Left lung (tissue), 10 donors: Measurements from ENCODE around the gene ADAMTS2. TPM values are rescaled to one million over a fixed set of nuclear protein-coding genes. Genes with fewer than 3 reads are reported as not detected.

ENCODE experiments used
- ATAC-seq: fragments of 200-7000 bp; cut with Tn5 transposase; one replicate; pipeline ENCODE4 v1.9.1; 2020; ENCODE audit warnings: moderate library complexity
- DNase-seq, 4 donors: peaks; one replicate each; pipeline ENCODE4 v3.0.0-alpha.2; 2013 to 2020
- H3K27ac ChIP-seq, 2 donors: fragments of 200-600 bp; sonication (generic) in 1 of 2; one replicate each; pipeline versions ENCODE4 v1.5.0 to v1.8.0; 2020 to 2021
- H3K27me3 ChIP-seq, 2 donors: fragments of 200-600 bp; sonication (generic) in 1 of 2; one replicate each; pipeline versions ENCODE4 v1.5.0 to v1.8.0; 2020 to 2021
- H3K36me3 ChIP-seq, 2 donors: fragments of 200-600 bp; sonication (generic) in 1 of 2; one replicate each; pipeline versions ENCODE4 v1.5.0 to v1.8.0; 2020 to 2021
- H3K4me1 ChIP-seq, 2 donors: fragments of 200-600 bp; one replicate each; pipeline ENCODE4 v1.8.0; 2021
- H3K4me3 ChIP-seq, 2 donors: fragments of 200-600 bp; sonication (generic) in 1 of 2; one replicate each; pipeline versions ENCODE4 v1.5.0 to v1.8.0; 2020 to 2021; ENCODE audit warnings: mild to moderate bottlenecking in 1 of 2
- H3K9me3 ChIP-seq, 2 donors: fragments of 200-600 bp; sonication (generic) in 1 of 2; one replicate each; pipeline versions ENCODE4 v1.5.0 to v1.8.0; 2020 to 2021
- intact Hi-C, 2 donors: fragments of 100-400 bp; cut with DNase I; formaldehyde crosslinking; loops; one replicate each; pipeline versions ENCODE4 v1.11.2 to v1.14.2; 2022
- polyA plus RNA-seq, 6 donors: library from polyadenylated mRNA; unstranded; fragments of 120-200 nt; gene quantifications; one replicate each; pipeline ENCODE4 v1.2.1, GENCODE V29; 2013; ENCODE audit not compliant: insufficient read length in 6 of 6
- total RNA-seq, 2 donors: library from RNA; stranded (reverse); fragmentation: NEBNext Ultra II Directional; extraction: Animal tissue kit (Norgen Biotek cat#: 25700); gene quantifications; one replicate each; pipeline ENCODE4 v1.2.1, GENCODE V29; 2021
- TF ChIP-seq, protein P1 (sequence below), 2 donors: fragments of 200-600 bp; sonication (generic) in 1 of 2; IDR thresholded peaks; one replicate each; pipeline versions ENCODE4 v1.5.0 to v1.8.0; 2021; ENCODE audit warnings: antibody characterized with exemption in 2 of 2
- donor health status: DM: no; HTN: yes; CAD: no.
- donor health status: DM: no; HTN: no; CAD: no.

ADAMTS2 gene
- total and polyA plus RNA-seq, 8 donors = 27.5 to 68.2 (median 36.0) TPM

DNA sequence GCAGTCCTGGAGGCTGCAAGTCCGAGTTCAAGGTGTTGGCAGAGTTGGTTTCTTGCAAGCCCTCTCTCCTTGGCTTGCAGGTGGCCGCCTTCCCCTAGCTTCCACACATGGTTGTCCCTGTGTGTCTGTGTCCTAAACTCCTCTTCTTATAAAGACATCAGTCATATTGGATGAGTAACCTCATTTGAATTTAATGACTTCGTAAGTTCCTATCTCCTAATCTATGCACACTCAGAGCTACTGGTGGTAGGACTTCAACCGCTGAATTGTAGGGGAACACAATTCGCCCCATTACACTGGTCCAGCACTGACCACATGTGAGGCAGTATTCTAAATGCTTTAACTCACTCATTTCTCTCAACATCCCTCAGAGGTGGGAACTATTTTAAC lies 25.9 kb upstream of the ADAMTS2 start:
- Histone ChIP-seq H3K36me3 (no peaks in the 10 kb centered on the region), H3K9me3 (no peaks in the 10 kb centered on the region), H3K4me1 (no peaks in the 10 kb centered on the region), H3K27me3 (peaks cover 0 to 19% of the 10 kb centered on the region in 2 donors), H3K27ac (no peak overlapping the region), H3K4me3 (no peak overlapping the region)
- intact Hi-C loops = no loop called here
- DNase-seq (no peak), ATAC-seq (no peak)
- TF ChIP-seq, protein P1, sequence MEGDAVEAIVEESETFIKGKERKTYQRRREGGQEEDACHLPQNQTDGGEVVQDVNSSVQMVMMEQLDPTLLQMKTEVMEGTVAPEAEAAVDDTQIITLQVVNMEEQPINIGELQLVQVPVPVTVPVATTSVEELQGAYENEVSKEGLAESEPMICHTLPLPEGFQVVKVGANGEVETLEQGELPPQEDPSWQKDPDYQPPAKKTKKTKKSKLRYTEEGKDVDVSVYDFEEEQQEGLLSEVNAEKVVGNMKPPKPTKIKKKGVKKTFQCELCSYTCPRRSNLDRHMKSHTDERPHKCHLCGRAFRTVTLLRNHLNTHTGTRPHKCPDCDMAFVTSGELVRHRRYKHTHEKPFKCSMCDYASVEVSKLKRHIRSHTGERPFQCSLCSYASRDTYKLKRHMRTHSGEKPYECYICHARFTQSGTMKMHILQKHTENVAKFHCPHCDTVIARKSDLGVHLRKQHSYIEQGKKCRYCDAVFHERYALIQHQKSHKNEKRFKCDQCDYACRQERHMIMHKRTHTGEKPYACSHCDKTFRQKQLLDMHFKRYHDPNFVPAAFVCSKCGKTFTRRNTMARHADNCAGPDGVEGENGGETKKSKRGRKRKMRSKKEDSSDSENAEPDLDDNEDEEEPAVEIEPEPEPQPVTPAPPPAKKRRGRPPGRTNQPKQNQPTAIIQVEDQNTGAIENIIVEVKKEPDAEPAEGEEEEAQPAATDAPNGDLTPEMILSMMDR (IDR thresholded peaks at IDR 0.05) = no peak

DNA sequence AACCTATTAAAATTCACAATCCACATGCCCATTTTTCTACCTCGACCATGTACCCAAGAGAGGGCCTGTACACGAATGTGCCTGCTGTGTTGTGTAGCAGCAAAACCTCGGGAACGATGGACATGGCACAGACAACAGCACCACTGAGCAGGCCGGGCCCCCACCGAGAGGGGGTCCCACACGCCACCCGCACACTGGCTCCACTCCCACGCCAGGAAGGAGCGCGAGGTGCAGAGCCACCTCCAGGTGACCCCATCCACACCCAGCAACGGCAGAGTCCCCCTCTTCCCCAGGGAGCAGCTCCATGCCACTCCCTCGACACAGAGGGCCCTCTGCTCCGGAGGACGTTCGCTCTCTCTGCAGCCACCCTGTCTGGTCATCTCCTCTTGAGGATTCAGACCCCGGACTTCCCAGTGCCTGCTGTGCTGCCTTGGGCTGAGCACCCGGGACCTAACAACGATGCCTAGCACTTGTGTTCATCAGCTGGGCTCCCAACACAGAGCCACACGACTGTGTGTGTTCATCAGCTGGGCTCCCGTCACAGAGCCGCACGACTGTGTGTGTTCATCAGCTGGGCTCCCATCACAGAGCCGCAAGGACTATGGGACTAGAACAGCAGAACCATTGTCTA lies 25.3 kb upstream of the ADAMTS2 start:
- DNase-seq (peak in 1 of 4 donors; percentile 22), ATAC-seq (no peak)
- H3K36me3 ChIP-seq = no peaks in the 10 kb centered on the region
- no peak overlapping the region for H3K27ac ChIP-seq
- peaks cover 0 to 19% of the 10 kb centered on the region in 2 donors for H3K27me3 ChIP-seq
- H3K9me3 ChIP-seq = no peaks in the 10 kb centered on the region
- no peaks in the 10 kb centered on the region for H3K4me1 ChIP-seq
- H3K4me3 ChIP-seq = no peak overlapping the region
- TF ChIP-seq, protein P1 (IDR thresholded peaks at IDR 0.05) = no peak
- intact Hi-C loops = no loop called here

DNA sequence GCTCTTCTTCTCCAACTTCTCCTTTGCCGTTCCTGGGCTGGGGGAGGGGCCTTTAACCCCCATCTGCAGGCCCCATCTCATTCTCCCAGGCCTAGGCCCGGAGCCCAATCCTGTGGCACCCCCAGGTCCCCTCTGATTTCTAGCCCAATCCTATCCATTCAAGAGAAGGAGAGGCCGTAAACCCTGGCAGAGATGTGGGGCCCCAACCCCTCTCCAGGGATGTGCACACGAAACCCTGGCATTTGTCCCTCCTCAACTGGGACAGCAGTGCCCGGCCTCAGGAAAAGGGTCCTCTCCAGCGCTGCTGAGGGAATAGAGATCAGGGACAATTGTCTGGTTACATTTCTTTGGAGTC lies 24.2 kb upstream of the ADAMTS2 start:
- DNase-seq (peak in 1 of 4 donors; percentile 9), ATAC-seq (no peak)
- TF ChIP-seq, protein P1 (IDR thresholded peaks at IDR 0.05) = no peak
- H3K4me1 ChIP-seq = no peaks in the 10 kb centered on the region
- no peak overlapping the region for H3K4me3 ChIP-seq
- intact Hi-C loops = no loop called here
- no peaks in the 10 kb centered on the region for H3K36me3 ChIP-seq
- H3K9me3 ChIP-seq = no peaks in the 10 kb centered on the region
- peaks cover 0 to 19% of the 10 kb centered on the region in 2 donors for H3K27me3 ChIP-seq
- H3K27ac ChIP-seq = no peak overlapping the region

DNA sequence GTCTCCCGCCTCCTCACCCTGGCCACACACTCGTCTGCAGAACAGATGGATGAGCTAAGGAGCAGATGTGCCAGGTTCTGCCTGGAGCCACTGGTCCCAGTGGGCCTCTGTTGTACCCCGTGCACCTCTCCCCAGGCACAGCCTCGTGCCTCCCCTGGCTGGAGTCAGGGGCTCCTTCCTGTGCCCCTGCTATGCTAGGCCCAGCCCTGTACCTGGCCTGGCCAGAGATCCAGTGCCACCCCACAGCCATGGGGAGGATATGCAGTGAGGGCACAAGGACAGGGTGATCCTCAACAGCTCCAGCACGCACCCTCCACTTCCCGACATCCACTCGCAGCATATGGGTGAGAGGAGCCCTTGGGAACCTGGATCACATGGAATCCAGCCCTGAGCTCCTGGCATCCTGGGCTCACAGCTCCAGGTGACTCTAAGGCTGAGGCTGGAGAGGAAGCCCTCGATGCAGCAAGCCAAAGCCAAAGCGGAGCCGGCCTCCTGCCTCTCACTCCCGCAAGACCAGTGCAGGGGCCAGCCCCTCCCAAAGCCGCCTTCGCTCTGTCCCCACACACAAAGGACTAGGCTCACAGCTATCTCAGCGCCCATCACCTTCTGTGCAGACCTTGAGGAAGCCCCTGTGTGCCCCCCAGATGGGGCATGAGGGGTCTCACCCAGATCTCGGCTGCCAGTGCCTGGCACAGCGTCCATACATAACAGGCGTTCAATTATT lies 23.7 kb upstream of the ADAMTS2 start:
- no peaks in the 10 kb centered on the region for H3K36me3 ChIP-seq
- H3K4me3 ChIP-seq = no peak overlapping the region
- no peak for ATAC-seq
- no peak overlapping the region for H3K27ac ChIP-seq
- intact Hi-C loops = no loop called here
- peak in 1 of 4 donors; percentile 21 for DNase-seq
- TF ChIP-seq, protein P1 (IDR thresholded peaks at IDR 0.05) = no peak
- H3K9me3 ChIP-seq = no peaks in the 10 kb centered on the region
- no peaks in the 10 kb centered on the region for H3K4me1 ChIP-seq
- peaks cover 0 to 19% of the 10 kb centered on the region in 2 donors for H3K27me3 ChIP-seq

DNA sequence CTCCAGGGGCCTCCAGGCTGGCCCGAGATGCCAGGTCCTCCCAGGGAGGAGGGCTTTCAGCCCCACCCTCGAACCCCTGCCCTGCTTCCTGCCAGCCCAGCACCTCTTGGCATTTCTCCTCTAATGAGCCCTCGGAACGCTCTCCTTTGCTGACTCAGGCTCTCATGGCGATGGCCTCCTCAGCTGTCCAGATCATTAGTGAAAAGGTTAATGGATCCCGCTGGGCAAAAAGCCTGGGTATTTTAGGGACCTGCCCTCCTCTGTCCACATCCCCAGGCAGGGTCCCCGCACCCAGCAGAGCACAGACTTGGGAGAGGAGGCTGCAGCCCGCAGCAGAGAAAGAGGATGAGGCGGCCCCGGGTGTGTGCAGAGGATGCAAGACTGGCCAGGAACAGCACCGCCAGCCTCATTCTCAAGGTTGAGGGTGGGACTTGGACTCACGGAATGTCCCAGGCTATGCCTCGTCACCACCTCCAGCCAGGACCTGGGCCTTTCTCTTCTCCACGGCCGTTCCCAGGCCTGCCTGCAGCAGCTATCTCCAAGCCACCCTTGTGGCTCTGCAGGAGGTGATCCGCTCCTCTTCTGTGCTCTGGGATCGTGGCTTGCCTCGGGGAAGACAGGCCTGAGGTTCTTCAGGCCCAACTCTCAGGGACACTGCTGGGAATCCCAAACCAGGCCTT lies 23.0 kb upstream of the ADAMTS2 start:
- DNase-seq (no peak), ATAC-seq (no peak)
- intact Hi-C loops = no loop called here
- Histone ChIP-seq H3K27ac (no peak overlapping the region), H3K4me3 (no peak overlapping the region), H3K27me3 (peaks cover 0 to 19% of the 10 kb centered on the region in 2 donors), H3K36me3 (no peaks in the 10 kb centered on the region), H3K4me1 (no peaks in the 10 kb centered on the region), H3K9me3 (no peaks in the 10 kb centered on the region)
- TF ChIP-seq, protein P1 (IDR thresholded peaks at IDR 0.05) = no peak
